HEK293 (cell line): ENCODE measurements around the gene MAN2B1.

Experiments used
- CTCF ChIA-PET: fragments of 350-600 bp; formaldehyde crosslinking; extraction: SDS; loops from one replicate; lab custom pipeline; 2021; ENCODE audit warnings: antibody characterized with exemption; lab: Yijun Ruan, JAX
- POLR2A ChIA-PET: fragments of 300-600 bp; formaldehyde crosslinking; extraction: SDS; loops from one replicate; lab custom pipeline; 2020; ENCODE audit warnings: antibody characterized with exemption, inconsistent platforms; lab: Yijun Ruan, JAX
- H3K27ac ChIP-seq: fragments of 200-500 bp; sonication (Bioruptor generic); 2 replicates; pipeline ENCODE4 v1.5.1; 2014; ENCODE audit warnings: low read depth, low read length, control low read depth, inconsistent platforms; ENCODE audit errors: extremely low read depth
- H3K36me3 ChIP-seq, 2 experiments: fragments of 200-500 bp in 1 of 2; sonication (Bioruptor generic) in 1 of 2; 1 replicate in 1 of 2; 2 replicates in 1 of 2; pipeline ENCODE4 v1.5.1; 2014 to 2017; ENCODE audit warnings: inconsistent platforms in 2 of 2, low read length in 2 of 2; ENCODE audit not compliant: control insufficient read depth in 2 of 2, insufficient read depth in 1 of 2
- H3K4me1 ChIP-seq: fragments of 200-500 bp; sonication (Bioruptor generic); 2 replicates; pipeline ENCODE4 v1.5.1; 2014; ENCODE audit warnings: mild to moderate bottlenecking, low read length, inconsistent platforms; ENCODE audit not compliant: control insufficient read depth, insufficient read depth
- H3K4me3 ChIP-seq: 2 replicates; pipeline ENCODE4 v1.5.1; 2011; ENCODE audit warnings: low read depth, mild to moderate bottlenecking, control low read depth, low read length, moderate library complexity
- H3K9me3 ChIP-seq: fragments of 200-500 bp; sonication (Bioruptor generic); 2 replicates; pipeline ENCODE4 v1.5.1; 2014; ENCODE audit warnings: low read depth, low read length, inconsistent platforms; ENCODE audit not compliant: control insufficient read depth, insufficient read depth
- ELK4 ChIP-seq: IDR thresholded peaks from 2 replicates; pipeline ENCODE4 v1.6.1; 2011; ENCODE audit warnings: mild to moderate bottlenecking, low read depth, low read length, borderline replicate concordance
- FEZF1 ChIP-seq: fragments of 450-650 bp; formaldehyde crosslinking; IDR thresholded peaks from 2 replicates; pipeline ENCODE4 v1.5.1; 2016; ENCODE audit warnings: missing biosample characterization, missing genetic modification characterization
- HOXA7 ChIP-seq: sonication (generic); formaldehyde crosslinking; IDR thresholded peaks from 2 replicates; pipeline ENCODE4 v1.8.1; 2022; ENCODE audit warnings: missing genetic modification reagents, borderline replicate concordance
- PRDM1 ChIP-seq: fragments of 450-650 bp; formaldehyde crosslinking; IDR thresholded peaks from 2 replicates; pipeline ENCODE4; 2016; ENCODE audit warnings: missing biosample characterization, missing genetic modification characterization
- PRDM10 ChIP-seq: fragments of 450-650 bp; formaldehyde crosslinking; IDR thresholded peaks from 2 replicates; pipeline ENCODE4 v1.5.1; 2016; ENCODE audit warnings: missing biosample characterization, missing genetic modification characterization
- SCRT2 ChIP-seq: fragments of 450-650 bp; formaldehyde crosslinking; IDR thresholded peaks from 2 replicates; pipeline ENCODE4 v1.5.1; 2016; ENCODE audit warnings: missing biosample characterization, missing genetic modification characterization
- SETDB1 ChIP-seq: IDR thresholded peaks from one replicate; pipeline ENCODE4 v1.6.1; 2017; ENCODE audit warnings: mild to moderate bottlenecking, low read length, moderate library complexity, mixed read lengths; ENCODE audit not compliant: insufficient read length
- SP3 ChIP-seq: fragments of 450-650 bp; formaldehyde crosslinking; IDR thresholded peaks from 2 replicates; pipeline ENCODE4 v1.5.1; 2016; ENCODE audit warnings: missing biosample characterization, missing genetic modification characterization
- ZBTB21 ChIP-seq: fragments of 450-650 bp; formaldehyde crosslinking; IDR thresholded peaks from 2 replicates; pipeline ENCODE4 v1.5.1; 2017; ENCODE audit warnings: missing biosample characterization, missing genetic modification characterization
- ZIC2 ChIP-seq: fragments of 450-650 bp; formaldehyde crosslinking; IDR thresholded peaks from 2 replicates; pipeline ENCODE4 v1.5.1; 2016; ENCODE audit warnings: missing biosample characterization, missing genetic modification characterization
- ZNF174 ChIP-seq: fragments of 450-650 bp; formaldehyde crosslinking; IDR thresholded peaks from 2 replicates; pipeline ENCODE4 v1.5.0; 2017; ENCODE audit warnings: missing biosample characterization, mild to moderate bottlenecking, missing genetic modification characterization
- ZNF280D ChIP-seq: fragments of 450-650 bp; formaldehyde crosslinking; IDR thresholded peaks from 2 replicates; pipeline ENCODE4 v1.5.1; 2016; ENCODE audit warnings: missing biosample characterization, missing genetic modification characterization
- ZNF426 ChIP-seq: fragments of 450-650 bp; formaldehyde crosslinking; IDR thresholded peaks from 2 replicates; pipeline ENCODE4 v1.5.1; 2017; ENCODE audit warnings: missing biosample characterization, missing genetic modification characterization, mild to moderate bottlenecking, inconsistent platforms, moderate library complexity
- ZNF473 ChIP-seq: fragments of 450-650 bp; formaldehyde crosslinking; IDR thresholded peaks from 2 replicates; pipeline ENCODE4 v1.5.1; 2017; ENCODE audit warnings: missing biosample characterization, missing genetic modification characterization
- ZNF549 ChIP-seq: fragments of 450-650 bp; IDR thresholded peaks from 2 replicates; pipeline ENCODE4 v1.5.1; 2018; ENCODE audit warnings: missing biosample characterization, missing genetic modification characterization, mild to moderate bottlenecking, inconsistent platforms, moderate library complexity
- ZNF561 ChIP-seq: fragments of 450-650 bp; IDR thresholded peaks from 2 replicates; pipeline ENCODE4 v1.5.1; 2018; ENCODE audit warnings: missing biosample characterization, missing genetic modification characterization, borderline replicate concordance
- ZNF777 ChIP-seq: fragments of 450-650 bp; formaldehyde crosslinking; IDR thresholded peaks from 2 replicates; pipeline ENCODE4 v1.5.1; 2017; ENCODE audit warnings: missing biosample characterization, missing genetic modification characterization, borderline replicate concordance
- ZNF792 ChIP-seq: fragments of 450-650 bp; formaldehyde crosslinking; IDR thresholded peaks from 2 replicates; pipeline ENCODE4 v1.5.1; 2016; ENCODE audit warnings: missing biosample characterization, missing genetic modification characterization
- ZNF830 ChIP-seq: fragments of 450-650 bp; IDR thresholded peaks from 2 replicates; pipeline ENCODE4 v1.5.0; 2018; ENCODE audit warnings: missing biosample characterization, missing genetic modification characterization, low read depth, mild to moderate bottlenecking, moderate library complexity
- TF ChIP-seq, protein P1 (sequence below): fragments of 450-650 bp; formaldehyde crosslinking; IDR thresholded peaks from 2 replicates; pipeline ENCODE4 v1.5.1; 2016; ENCODE audit warnings: missing biosample characterization, missing genetic modification characterization

MAN2B1 gene

GRCh38 chr19:12695997-12696365, 29.4 kb upstream of the MAN2B1 start:
- ChIA-PET POLR2A (interaction anchor here (0.7 to 2.7 kb wide), 10 partner anchors 10 to 195 kb away, joined by 3 to 19 read pairs (median 4); partner anchors contain the start of genes DHPS, GCDH, GET3 and MAN2B1), CTCF (interaction anchor here (0.6 to 1.9 kb wide), 4 partner anchors 61 to 110 kb away, joined by 3 to 4 read pairs (median 4); partner anchors contain the start of gene RNASEH2A)
- Histone ChIP-seq H3K9me3 (no peaks in the 10 kb centered on the region), H3K27ac (no peak overlapping the region; the same call in 1 of the 2 replicates), H3K36me3 (peaks cover 12 to 46% of the 10 kb centered on the region in 2 experiments), H3K4me1 (no peaks in the 10 kb centered on the region), H3K4me3 (peak overlapping the region; percentile 84)
- TF ChIP-seq ZBTB21 (tag by site-specific recombination) (no peak), SETDB1 (no peak), ZNF830 (tag by site-specific recombination) (no peak), FEZF1 (tag by site-specific recombination) (no peak), ZNF280D (tag by site-specific recombination) (no peak), PRDM10 (tag by site-specific recombination) (no peak), HOXA7 (CRISPR knock-in tag) (no peak), ZNF549 (no peak), ZIC2 (tag by site-specific recombination) (no peak)
- TF ChIP-seq, protein P1, sequence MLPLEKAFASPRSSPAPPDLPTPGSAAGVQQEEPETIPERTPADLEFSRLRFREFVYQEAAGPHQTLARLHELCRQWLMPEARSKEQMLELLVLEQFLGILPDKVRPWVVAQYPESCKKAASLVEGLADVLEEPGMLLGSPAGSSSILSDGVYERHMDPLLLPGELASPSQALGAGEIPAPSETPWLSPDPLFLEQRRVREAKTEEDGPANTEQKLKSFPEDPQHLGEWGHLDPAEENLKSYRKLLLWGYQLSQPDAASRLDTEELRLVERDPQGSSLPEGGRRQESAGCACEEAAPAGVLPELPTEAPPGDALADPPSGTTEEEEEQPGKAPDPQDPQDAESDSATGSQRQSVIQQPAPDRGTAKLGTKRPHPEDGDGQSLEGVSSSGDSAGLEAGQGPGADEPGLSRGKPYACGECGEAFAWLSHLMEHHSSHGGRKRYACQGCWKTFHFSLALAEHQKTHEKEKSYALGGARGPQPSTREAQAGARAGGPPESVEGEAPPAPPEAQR: no peak

DNA sequence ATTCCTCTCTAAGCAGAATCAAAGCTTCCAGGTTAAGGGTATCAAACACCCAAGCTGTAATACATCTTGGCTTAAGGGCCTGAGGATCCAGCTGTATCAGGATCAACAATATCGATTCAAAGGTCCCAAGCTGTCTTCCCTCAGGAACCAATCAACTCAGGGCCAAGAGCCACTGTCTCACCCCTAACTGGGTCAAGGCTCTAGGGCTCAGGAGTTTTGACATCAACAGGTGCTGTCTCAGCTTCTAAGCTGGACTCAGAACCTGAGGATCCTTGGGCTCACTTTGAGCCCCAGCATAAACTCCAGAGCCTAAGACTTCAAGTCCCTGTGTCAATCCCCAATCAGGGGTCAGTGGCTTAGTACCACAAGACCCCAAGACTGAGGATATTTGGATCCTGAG, 29.0 kb upstream of the MAN2B1 start:
- TF ChIP-seq ZNF174 (tag by site-specific recombination) (no peak), SCRT2 (tag by site-specific recombination) (peak; percentile 75)
- H3K9me3 ChIP-seq: no peaks in the 10 kb centered on the region
- H3K4me1 ChIP-seq: no peaks in the 10 kb centered on the region
- no peak overlapping the region for H3K27ac ChIP-seq
- H3K4me3 ChIP-seq: peak overlapping the region; percentile 84
- POLR2A ChIA-PET: interaction anchor here (2.1 to 2.7 kb wide), 2 partner anchors 11 to 27 kb away, joined by 6 to 19 read pairs; partner anchors contain the start of gene TNPO2
- CTCF ChIA-PET: interaction anchor here (0.5 to 0.8 kb wide), 3 partner anchors 81 to 189 kb away, joined by 3 to 5 read pairs (median 3); partner anchors contain the start of gene RNASEH2A
- peaks cover 12 to 43% of the 10 kb centered on the region in 2 experiments for H3K36me3 ChIP-seq

DNA sequence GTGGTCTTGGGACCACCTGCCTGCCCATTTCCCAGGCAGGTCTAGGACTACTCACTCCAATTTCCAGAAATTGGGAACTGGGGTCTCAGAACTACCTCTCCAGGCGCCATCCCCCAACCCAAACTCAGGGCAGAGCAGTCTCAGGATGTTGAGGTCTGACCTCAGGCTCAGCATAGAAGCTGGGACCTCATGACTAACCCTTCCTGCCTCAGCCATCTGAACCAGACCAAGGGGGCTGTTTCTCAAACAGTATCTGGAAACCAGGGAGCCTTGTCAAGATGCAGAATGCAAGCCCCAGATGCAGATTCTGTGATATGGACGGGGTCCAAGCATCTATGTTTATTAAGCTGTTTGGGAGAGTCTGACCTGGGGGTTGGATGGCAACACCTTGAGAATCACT, 28.6 kb upstream of the MAN2B1 start:
- no peaks in the 10 kb centered on the region for H3K4me1 ChIP-seq
- ChIA-PET POLR2A (interaction anchor here (2.1 kb wide), 1 partner anchor 11 kb away, joined by 6 read pairs; no protein-coding TSS in a partner anchor), CTCF (interaction anchor here (0.5 to 0.6 kb wide), 2 partner anchors 111 to 189 kb away, joined by 3 to 5 read pairs; partner anchors contain the start of gene RNASEH2A)
- peaks cover 12 to 39% of the 10 kb centered on the region in 2 experiments for H3K36me3 ChIP-seq
- no peak overlapping the region for H3K4me3 ChIP-seq
- H3K27ac ChIP-seq: no peak overlapping the region
- H3K9me3 ChIP-seq: no peaks in the 10 kb centered on the region
- TF ChIP-seq ZNF473 (tag by site-specific recombination) (no peak), PRDM1 (tag by site-specific recombination) (no peak), SP3 (tag by site-specific recombination) (no peak), ZNF777 (tag by site-specific recombination) (no peak), ZNF426 (tag by site-specific recombination) (no peak), ZNF561 (tag by site-specific recombination) (no peak), ZNF792 (no peak), ELK4 (no peak)
